Stimulated activated CD8-positive, alpha-beta memory T cell treated with anti-CD3 and anti-CD28 coated beads, Interleukin-12 subunit alpha, Interleukin-12 subunit beta, amount 100 ng/mL, for 4 hours (primary cell): ENCODE measurements around the gene TRMT2A.
A peak's percentile ranks its signal among the peaks of the same experiment; 100 is the strongest.
"Not testable (repeated sequence)": the region's sequence is repeated elsewhere in the genome, so short reads cannot be mapped to it uniquely, and the experiment has no call there.

Source experiments
- DNase-seq: peaks from one replicate; pipeline ENCODE4 v3.0.0-alpha.2; 2020; ENCODE audit warnings: low read depth

TRMT2A gene

DNA sequence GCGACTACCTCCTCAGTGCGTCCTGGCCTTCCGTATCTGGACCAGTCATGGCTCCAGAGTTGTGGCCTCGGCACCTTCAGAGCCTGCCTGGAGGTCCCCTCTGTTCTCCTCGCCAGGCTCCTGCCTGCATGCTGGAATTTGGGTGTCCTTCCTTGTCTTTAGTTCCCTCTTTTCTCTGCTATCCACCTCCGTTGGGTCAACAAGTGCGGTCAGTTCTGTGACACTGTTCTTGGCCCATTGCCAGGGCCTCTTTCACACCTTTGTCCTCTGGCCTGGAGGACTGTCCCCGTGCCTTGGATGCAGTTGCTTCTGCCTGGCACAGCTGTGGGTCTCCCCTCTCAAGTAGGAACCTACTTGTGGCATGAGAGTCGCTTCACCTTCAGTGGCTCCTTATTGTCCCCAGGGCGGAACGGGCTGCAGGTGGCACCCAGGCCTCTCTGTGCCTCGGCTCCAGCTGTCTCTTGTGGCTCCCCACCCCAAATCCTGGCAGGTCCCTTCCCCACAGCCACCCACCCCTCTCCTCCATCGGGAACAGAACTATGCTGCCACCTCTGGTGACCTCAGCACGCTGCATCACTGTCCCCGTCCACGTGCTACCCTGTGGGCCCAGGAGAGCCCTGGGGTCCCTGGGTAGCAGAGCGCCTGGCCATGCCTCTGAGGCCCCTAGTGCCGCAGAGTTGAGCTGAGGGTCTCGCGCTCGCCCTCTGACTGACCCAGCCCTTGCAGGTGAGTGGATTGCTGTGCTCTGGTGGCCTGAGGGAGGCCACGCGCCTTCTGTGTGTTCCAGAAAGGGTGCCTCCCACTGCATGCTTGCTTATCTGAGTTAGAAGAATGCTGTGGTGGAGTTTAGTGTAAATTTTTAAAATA, 32.2 kb downstream of the TRMT2A start:
- no peak for DNase-seq

DNA sequence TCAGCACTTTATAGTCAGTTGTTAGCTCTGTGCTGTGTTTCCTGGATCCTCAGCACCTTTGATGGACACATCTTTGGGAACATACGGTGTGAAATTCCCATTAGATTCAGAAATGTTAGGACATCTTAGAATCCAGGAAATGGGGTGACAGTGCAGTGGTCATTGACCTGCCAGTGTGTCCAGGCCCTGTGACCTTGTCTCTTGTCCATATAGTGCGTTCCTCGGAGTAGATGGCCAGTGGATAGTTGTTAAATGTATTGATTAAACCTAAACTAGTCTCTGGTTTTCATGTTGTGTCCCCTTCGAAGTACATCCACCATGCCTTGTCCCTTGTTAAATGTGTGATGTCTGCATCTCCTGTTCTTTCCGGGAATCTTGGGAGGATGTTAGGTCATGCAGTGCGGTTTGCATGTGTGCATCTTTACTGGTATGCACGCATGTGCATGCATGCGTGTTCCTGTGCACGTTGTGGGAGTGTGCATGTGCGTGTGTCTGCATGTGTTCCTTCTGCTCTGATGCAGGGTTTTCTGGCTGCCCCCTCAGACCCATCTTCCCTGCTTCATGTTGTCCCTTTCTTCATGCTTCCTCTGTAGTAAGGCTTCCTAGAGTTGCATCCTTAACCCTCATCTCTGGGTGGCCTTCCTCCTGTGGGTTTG, 33.0 kb downstream of the TRMT2A start:
- no peak for DNase-seq

DNA sequence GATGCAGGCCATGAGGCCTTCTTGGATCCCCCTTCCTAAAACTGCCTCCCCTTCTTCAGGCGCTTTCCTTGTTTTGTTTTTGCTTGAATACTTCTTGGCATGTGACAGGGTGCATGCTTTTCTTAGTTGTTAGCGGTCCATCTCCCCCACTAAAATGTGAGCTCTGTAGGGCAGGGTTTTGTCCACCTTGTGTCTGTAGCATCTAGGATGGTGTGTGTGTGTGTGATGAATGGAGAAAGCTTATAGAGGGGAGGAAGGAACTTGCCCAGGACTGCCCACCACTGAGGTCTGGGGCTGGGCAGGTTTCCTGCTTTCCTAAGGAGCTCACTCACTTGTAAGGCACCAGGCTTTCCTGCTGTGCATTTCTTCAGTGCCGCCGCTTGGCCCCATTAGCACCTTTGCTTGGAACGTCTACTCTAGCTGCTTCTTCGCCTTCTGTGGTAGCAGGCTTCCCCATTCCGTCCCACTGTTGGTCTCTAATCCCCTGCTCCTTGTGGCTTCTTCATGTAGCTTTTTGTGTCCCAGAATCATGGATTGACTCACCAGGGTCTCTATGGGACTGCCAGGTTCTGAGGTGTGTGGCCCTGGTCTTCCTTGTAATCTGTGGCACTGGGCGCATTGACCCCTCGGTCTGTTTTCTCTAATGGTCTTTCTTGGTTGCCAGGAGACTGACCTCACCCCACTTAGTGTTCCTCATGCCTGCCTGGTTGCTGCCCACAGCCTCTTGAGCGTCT, 33.7 kb downstream of the TRMT2A start:
- no peak for DNase-seq

DNA sequence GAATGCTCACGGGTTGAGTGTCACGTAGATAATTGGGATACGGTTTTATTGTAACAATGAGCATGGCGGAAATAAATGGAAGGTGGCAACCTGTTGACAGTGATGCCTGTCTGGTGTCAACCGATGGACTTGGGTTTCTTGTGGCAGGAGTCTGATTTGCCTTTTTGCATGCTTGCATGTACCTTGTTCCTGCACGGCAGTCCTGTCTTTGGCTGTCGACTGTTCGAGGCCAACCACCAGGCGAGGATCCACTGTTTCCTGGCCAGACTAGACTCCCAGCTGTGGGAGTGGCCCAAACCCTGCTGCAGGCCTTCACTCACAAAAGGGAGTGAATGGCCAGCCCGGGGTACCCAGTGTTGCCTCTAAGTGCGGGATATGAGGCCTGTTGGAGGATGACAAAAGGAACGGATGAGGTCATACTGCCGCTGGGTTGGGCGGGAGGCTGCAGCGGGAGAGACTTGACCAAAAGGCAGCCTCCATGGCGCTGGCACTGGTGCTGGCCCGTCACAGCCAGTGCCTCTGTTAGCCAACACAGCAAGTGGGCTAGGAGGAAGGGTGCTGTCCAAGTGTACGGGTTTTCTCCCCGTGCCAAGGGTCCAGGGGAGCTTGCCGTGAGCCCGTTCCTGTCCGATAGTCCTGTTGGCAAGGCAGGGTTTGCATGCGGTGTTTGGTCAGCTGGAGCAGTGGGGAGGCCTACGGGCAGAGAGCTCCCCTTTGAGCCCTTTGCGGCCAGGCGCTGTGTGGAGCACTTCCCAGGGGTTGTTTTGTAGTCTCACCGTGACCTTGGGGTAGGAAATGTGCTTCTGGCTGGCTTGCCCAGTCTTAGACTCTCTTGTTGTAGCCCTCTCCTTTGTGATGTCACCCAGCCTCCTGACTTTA, 36.0 kb downstream of the TRMT2A start:
- DNase-seq = no peak

DNA sequence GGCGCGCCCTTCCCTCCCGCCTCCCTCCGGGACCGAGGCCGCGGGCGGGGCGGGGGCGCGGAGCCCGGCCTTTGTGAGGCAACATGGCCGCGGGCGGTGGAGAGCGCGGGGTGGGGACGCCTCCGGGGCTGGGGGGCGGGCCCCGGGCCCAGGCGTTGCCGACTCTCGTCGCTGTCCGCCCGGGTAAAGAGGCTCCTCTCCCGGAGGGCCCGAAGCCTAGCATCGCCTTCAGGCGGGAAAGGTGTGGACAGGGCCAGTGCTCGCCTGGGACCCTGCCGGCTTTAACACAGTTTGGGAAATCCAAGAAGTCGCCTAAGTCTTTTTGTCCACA, 36.6 kb downstream of the TRMT2A start:
- peak; percentile 64 for DNase-seq

DNA sequence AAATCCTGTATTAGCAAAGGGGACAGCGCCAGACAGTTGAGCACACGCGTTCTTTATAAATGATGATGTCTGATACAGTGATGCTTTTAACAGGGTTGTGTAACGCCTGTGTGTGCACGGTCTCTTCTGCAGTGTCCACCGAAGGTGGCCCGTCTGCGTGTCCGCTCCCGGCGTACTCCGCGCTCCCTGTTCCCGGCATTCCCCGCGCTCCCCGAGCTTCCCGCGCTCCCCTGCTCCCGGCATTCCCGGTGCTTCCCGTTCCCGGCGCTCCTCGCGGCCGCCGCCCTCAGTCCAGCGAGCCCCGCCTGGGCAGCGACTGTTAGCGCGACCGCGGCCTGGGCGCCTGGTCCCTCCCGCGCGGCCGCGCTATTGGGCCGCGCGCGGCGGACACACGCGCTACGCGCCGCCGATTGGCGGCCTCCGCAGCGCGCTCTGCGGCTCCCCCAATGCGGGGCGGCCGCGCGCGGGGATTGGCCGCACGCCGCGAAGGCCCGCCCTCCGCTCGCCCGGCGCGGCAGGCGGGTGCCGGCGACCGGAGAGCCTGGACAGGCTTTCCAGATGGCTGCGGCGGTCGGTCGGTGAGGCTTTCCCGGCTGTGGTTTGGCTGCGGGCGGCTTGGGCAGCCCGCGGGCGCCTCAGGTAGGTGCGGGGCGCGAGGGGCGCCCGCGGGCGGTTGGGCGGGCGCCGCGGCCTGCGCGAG, 37.1 kb downstream of the TRMT2A start, which contains the start of gene DGCR8:
Gene DGCR8, plus strand, starts transcription at position 497 of the 700 bp plus-strand sequence. CDS start 5,723 bp downstream, outside the sequence.
- DNase-seq = peak; percentile 64

DNA sequence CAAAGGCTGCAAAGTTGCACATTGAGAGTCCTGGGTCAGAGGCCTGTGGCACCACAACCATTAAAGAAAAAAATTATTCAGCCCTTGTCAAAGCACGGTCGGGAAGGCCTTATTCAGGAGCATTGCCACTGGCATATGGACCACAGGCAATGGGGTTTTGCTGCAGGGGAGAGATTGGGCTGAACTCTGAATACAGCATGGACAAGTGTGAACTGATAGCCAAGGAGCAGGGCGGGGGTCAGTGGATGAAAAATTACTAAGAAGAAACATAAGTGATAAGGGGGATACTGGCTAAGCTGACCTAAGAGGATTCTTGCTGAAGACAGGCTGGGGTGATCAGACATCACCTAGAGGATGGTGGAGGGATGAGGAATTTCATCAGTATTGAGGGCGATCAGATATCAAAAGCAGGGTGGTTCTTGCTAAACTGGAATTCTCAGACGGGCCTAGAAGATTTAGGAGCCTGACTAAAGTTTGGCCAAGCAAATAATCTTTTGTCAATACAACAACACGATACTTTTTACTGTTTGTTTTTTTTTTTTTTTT, 40.3 kb downstream of the TRMT2A start:
- DNase-seq = no peak

DNA sequence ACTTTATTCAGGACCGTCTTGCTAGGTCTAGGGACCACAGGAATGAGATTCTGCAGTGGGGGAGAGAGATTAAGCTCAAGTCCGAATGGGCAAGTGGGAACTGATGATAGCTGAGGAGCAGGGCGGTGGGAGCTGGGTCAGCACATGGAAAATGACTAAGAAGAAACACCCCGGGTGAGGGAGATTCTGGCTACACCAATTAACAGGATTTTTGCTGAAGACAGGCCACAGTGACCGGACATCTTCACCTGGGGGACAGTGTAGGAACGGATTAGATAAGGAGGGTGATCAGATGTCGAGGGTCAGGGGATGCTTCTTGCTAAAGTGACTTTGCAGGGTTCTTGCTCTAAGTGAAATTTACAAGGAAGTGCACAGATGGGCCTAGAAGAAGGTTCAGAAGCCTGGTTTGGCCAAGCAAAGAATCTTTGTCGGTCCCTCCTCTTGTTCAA, 45.5 kb downstream of the TRMT2A start:
- no peak for DNase-seq

DNA sequence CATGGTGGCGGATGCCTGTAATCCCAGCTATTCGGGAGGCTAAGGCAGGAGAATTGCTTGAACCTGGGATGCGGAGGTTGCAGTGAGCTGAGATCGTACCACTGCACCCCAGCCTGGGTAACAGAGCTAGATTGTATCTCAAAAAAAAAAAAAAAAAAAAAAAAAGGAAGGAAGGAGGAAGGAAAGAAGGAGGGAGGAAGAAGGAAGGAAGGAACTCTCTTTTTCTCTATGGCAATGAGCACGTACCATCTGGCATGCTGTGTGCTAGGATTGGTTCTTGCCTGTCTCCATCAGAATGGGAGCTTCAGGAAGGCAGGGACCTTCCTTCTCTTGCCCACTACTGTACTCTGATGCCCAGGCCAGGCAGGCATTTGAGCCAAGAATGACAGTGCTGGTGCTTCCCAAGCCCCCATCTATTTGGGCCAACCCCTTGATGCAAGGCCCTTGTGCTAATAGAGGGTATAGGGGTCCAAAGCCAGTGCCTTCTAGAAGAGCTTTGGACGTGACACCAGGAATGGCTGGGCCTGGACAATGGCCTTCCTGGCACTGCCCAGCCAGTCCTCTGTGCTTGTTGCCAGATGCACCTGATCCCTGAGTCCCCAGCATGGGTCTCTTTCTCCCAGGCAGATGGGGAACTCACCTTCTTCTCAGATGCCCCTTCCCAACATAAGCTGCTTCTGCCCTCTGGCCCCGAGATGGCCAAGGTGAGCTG, 47.5 kb downstream of the TRMT2A start:
- DNase-seq = no peak

DNA sequence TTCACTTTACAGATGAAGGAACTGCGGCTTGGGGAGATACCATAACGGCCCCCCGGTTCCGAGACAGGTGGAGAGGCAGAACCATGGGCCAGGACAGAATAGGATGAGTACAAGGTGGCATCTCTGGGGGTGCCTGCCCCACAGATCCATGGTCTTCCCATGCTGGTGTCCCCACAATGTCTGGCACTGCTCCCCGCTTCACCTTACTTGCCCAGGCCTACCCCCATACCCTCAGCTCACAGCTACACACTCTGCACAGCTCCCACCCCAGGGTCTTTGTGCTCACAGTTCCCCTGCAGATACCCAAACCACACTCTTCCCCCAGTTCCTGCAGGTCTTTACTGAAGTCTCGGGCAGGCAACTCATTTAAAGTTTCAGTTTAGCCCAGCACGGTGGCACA, 48.4 kb downstream of the TRMT2A start:
- DNase-seq = no peak

DNA sequence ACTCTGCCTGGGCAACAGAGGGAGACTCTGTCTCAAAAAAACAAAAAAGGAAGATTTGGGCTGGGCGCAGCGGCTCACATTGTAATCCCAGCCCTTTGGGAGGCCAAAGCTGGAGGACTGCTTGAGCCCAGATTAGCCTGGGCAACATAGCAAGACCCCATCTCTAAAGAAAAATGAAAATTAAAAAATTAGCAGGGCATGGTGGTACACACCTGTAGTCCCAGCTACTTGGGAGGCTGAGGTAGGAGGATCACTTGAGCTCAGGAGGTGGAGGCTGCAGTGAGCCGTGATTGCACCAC, 49.7 kb downstream of the TRMT2A start:
- not testable (repeated sequence) for DNase-seq

DNA sequence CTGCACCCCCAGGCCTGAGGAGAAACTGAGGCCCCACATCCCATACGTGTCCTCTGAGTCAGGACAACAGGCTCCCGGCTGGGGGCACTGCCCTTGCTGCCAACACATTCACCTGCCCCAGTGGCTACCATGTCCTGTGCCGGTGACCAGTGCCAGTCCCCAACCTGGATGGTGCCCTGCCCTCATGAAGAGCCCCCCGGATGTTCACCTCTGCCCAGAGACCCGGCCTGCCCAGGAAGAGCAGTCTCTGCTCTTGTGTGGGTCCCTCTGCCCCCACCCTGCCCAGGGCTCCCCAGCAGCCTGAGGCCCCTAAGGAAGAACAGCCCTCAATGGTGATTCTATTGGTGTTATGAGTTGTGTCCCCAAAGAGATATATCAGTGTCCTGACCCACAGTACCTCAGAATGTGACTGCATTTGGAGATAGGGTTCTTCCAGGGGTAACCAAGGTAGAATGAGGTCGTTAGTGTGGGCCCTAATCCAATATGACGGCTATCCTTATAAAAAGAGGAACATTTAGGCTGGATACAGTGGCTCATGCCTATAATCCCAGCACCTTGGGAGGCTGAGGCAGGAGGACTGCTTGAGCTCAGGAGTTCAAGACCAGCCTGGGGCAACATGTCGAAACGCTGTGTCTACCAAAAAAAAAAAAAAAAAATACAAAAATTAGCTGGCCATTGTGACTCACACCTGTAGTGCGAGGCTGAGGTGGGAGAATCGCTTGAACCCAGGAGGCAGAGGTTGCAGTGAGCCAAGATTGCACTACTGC, 50.2 kb downstream of the TRMT2A start:
- DNase-seq = no peak

DNA sequence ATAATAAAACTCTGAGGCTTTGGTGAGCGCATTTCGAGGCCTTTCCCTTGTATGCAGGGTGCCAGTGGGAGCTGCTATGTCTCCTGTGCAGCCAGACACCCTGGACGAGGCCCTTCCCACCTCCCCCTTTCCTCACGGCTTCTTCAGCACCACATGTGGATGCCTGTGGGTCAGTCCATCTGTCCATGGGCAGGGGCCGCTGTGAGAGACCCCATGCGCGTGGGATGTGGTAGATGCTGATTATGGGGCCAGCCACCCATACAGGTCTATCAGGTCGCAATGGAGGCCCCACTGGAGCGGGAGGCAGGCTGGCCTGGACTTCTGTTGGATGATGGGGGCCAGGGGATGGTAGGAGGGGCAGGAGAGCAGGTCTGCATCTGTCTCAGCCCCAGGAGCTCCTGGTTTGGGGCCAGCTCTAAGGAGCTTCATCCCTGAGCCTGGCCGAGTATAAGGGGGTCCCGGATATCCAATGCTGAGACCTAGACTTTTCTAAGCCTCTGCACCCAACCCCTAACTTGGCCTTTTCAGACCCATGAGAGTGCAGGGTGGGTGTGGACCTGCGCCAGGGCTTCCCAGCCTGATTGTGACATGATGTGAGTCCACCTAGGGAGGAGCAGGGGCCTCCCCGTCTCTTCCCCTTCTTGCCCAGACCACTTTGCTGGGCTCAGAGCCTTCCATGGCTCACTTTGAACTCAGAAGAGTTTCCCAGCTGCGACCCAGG, 51.0 kb downstream of the TRMT2A start:
- DNase-seq = no peak

DNA sequence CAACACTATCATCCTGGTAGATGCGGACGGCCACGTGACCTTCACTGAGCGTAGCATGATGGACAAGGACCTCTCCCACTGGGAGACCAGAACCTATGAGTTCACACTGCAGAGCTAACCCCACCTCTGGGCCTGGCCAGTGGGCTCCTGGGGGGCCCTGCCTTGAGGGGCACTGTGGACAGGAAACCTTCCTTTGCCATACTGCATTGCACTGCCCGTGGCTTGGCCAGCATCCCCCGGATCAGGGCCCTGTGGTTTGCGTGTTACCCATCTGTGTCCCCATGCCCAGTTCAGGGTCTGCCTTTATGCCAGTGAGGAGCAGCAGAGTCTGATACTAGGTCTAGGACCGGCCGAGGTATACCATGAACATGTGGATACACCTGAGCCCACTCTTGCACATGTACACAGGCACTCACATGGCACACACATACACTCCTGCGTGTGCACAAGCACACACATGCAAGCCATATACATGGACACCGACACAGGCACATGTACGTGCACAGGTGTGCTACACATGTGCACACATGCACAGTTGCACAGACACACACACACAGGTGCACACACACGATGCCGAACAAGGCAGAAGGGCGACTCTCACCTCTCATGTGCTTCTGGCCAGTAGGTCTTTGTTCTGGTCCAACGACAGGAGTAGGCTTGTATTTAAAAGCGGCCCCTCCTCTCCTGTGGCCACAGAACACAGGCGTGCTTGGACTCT, 52.3 kb downstream of the TRMT2A start:
- DNase-seq = no peak

DNA sequence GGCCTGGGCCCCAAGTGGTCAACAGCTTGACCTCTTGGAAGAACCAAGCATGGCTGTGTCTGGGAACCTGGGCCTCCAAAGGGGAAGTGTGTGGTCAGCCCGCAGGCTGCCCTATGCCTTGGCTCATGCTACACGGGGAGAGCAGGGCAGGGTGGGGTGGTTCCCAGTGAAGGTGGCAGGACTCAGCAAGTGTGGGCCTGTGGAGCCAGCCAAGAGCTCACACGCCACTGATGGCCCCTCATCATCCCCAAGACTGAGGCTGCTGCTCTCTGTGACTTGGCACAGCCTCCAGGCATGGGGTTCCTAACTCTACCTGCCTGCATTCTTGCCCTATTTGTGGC, 52.9 kb downstream of the TRMT2A start:
- DNase-seq = no peak

DNA sequence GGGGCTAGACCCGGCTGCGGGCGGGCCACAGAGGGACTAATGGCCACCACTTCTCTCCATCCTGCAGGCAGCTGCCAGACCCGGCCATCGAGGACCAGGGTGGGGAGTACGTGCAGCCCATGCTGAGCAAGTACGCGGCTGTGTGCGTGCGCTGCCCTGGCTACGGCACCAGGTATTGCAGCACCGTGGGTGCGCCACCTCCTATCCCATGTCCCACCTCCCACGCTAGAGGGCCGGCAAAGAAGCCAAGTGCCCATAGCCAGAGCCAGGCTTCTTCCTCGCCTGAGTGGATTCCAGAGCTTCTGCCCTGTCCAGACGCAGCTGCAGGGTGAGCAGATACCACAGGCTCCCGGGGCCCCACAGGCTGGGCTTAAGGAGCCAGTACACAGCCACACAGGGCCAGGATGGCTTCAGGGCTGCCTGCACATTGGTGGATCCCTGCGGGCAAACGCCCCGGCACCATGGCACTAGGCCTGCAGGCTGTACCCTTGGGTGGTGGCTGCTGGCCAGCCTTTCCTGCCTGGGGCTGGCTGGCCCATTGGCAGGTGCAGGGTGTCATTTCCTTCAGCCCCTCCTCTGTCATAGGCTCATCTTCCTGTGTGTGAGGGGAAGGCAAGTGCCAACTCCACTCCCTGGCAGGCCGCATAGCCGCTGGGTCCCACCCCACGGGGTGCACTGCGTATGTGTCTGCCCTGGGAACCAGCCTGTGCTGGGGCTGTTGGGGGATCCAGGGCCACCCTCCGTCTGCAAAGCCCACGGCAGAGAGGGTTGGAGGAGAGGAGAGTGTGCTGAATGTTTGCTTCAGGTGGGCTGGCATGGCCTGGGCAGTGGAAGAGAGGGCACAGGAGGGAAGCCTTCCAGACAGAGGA, 53.5 kb downstream of the TRMT2A start:
- no peak for DNase-seq

DNA sequence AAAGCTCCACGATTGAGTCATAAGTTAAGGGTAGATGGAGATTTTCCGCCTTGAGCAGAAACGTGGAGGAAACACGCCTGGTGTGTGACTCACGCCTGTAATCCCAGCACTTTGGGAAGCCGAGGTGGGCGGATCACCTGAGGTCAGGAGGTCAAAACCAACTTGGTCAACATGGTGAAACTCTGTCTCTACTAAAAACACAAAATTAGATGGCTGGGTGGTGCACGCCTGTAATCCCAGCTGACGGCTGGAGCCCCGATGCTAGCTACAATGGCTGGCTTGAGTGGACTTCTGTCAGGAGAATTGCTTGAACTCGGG, 54.3 kb downstream of the TRMT2A start:
- DNase-seq = no peak
